ENCODE results near the gene FBXO28.

The FBXO28 gene

DNA sequence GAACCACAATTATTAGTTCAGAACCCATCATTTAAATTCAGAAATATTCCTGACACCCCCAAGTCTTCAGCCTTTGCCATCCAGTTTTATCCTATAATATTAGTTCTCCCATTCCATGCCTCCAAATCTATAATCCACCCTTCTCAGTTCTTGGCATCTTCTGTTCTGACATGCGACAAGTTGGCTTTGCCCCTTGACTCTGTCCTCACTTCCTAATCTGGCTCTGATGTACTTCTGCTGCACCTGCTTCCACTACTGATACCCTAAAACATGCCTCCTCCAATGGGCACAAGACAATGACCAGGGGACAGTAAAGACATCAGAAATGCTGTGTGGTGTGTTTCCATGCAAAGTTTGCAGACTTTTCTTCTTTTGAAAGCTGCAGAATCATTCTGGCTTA is 17.1 kb upstream of the FBXO28 start:
- no peak for DNase-seq

DNA sequence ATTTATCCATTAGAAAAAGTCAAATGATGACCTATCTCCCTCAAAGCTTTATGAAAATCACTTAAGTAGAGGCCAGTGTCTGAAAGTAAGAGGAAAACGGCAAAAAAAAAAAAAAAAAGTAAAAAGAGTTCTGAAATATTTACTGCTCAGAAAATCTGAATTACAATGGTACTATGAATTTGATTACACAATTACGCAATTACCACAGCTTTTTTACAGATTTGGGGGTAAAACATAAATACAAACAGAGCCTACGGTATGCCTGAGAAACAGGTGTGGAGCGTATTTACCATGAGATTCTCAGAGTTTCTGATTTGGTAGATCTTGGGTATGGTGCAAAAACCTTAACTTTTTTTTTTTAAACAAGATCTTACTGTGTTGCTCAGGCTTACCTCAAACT is 15.9 kb upstream of the FBXO28 start:
- no peak for DNase-seq

DNA sequence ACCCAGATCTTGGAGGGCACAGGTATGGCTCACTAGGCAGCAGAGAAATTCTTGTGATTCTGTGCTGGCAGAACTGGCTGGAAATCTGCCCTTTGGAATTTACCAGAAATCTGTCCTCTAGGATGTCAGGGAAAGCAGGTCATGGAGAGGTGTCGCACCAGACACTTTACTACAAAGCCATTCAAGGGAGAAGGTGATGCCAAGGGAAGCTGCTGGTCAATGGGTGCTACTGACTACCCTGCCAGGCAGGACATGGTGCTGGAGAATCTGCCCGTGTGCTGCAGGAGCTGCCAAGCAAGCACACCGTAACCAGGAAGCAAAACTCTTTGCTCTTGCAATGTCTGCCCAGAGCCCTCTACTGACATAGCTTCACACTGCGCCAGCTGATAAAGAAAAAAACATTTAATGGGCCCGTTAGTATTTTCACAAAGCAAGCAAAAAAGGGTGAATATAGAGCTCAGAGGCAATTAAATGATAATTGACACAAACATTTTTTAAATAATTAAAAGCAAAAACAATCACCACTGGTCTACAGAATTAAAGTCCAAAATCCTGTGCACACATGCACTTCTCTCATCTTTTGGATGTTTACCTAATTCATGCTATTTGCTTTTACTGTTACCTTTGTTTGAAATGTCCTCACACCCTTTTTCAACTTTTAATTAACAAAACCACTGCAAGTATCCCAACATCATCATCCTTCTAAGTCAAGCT is 7.2 kb upstream of the FBXO28 start:
- peak; percentile 55 for DNase-seq

DNA sequence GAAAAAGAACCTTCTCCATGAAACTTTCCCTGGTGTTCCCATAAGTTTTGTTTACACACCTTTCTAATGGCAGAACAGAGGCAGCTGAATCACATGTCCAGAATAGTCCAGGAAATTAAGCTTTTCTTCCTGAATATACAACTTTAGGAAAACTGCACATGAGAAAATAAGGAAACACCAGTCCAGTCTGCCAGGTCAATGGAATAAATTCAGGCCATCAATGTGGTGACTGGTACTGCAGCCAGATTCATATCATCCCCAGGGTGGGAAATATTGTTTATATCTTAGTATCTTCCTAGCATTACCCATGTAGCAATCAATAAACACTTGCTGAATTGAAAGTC is 6.7 kb upstream of the FBXO28 start:
- DNase-seq: no peak

DNA sequence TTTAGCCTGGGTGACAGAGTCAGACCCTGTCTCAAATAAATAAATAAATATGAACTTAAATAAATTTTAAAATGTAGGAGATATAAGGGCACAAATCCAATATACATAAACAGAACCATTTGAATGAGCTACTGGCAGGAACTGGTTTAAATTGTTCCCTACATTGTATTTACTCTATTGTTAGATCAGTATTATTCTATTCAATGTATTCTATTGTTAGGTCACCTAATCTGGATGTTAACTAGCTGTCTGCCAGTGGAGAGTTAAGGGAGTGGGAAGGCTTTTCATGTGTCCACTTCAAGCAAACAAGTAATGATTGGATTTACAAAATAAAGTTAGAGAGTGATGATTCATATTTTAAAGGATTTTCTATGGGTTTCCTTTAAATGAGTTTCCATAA is 4.9 kb upstream of the FBXO28 start:
- no peak for DNase-seq

DNA sequence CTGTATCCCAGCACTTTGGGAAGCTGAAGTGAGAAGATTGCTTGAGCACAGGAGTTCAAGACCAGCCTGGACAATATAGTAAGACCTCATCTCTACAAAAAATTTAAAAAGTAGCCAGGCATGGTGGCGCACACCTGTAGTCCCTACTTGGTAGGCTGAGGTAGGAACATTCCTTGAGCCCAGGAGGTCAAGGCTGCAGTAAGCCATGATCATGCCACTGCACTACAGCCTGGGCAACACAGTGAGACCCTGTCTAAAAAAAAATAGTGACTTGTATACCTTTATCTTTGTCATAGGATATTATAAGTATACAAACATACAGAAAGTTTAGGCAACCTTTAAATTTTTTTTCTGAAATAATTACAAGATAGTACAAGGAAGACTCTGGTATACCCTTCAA is 3.9 kb upstream of the FBXO28 start:
- DNase-seq: no peak

DNA sequence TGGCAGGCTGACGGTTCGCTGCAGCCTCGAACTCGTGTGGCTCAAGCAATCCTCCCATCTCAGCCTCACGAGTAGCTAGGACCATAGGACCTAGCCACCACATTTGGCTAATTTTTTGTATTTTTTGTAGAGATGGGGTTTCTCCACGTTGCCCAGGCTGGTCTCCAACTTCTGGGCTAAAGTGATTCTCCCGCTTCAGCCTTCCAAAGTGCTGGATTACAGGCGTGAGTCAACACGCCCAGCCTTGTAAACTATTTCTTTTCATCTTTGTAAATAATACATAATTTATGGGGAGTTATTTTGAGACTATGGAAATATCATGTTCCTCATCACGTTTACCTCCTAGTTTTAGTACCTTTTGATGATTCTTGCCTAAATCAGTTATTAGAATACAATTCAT is 906 bp upstream of the FBXO28 start:
- no peak for DNase-seq

DNA sequence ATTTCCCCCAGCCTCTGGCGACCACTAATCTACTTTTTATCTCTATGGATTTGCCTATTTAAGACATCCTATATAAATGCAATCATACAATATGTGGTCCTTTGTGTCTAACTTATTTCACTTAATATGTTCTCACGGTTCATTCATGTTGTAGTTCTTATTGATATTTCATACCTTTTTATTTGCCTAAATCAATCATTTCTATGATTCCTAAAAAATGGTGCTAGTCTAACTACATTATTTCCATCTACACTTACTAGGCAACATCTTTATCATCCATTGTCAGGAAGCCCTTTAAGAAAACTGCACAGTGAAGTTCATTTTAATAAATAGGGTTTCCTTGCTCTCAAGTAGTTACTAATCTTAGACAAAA is 380 bp upstream of the FBXO28 start:
- DNase-seq: no peak

DNA sequence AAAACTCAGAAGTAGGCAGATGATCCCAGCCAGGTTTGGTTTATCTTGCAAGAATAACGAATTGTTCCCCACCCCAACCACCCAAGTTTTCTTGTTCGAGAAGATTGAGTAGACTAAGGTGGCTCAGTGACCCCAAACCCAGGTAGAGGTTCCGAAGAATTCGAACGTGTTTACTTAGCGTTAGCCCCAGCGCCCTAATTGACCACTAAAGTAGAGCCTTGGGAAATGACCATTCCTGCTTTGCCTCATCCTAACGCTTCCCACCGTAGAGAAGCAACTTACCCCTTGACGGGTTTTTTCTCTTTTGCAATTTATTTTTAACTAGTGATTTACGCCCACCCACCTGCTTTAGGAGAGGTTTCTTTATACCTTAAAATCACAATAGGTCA is 870 bp downstream of the FBXO28 start:
- DNase-seq: peak; percentile 25

DNA sequence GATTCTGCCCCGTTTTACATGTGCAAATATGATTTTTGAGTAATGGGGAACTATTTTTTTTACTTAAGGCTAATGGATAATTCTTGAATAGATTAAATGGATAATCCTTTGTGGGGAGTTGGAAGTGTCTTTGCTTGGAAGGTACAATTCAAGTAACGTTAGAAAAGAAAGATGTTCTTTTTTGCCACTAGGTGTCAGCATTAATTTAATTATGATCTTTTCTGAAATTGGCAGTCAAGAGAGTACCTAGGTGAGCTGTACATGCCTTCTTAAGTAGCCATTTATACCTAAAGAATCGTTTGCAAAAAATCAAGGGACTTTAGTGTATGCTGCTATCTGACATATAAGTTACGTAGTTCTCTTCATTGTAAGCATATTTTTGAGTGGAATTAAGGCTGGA is 2.2 kb downstream of the FBXO28 start:
- peak; percentile 56 for DNase-seq

DNA sequence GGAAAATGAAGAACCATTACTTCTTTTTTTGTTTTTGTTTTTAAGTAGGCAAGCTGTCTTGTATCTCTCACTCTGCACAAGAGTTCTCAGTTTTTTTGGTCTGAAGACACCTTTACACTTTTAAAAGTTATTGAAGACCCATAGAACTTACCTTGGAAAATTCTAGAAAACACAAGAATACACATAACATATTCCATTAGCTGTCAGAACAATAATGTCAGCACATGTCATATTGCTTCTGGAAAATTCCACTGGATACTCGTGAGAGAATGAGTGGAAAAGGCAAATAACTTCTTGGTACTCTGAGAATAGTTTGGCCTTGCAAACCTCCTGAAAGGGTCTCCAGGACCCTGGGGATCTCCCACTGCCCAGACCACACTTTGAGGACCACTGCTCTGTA is 4.8 kb downstream of the FBXO28 start:
- DNase-seq: no peak

DNA sequence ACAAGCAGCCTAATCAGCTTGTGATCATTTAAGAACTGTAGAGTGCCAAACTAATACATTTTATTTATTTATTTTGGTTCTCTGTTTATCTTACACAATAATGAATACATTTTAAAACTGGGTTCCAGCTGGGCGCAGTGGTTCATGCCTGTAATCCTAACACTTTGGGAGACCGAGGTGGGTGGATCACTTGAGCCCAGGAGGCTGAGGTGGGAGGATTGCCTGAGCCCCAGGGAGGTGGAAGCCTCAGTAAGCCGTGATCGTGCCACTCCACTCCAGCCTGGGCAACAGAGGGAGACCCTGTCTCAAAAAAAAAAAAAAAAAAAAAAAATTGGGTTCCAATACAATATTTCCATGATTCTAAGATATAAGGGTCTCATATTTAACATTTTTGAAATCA is 9.2 kb downstream of the FBXO28 start:
- no peak for DNase-seq

DNA sequence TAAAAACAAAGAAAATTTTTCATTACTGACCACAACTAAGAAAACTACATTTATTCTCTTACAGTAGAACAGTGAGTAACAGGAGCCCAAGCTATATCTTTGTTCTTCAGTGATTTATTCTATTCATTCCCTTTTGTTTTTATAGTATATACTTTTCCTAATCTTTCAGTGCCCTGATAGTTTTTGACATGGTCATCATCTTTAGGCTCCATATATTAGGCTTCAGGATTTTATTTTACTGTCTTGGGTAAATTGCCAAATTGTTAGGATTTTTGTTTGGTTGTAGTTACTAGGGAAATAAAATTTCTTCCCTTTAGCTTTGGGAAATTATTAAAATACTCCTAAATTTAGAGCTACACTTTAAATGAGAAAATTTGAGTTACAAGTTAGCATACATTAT is 10.3 kb downstream of the FBXO28 start:
- peak; percentile 46 for DNase-seq

DNA sequence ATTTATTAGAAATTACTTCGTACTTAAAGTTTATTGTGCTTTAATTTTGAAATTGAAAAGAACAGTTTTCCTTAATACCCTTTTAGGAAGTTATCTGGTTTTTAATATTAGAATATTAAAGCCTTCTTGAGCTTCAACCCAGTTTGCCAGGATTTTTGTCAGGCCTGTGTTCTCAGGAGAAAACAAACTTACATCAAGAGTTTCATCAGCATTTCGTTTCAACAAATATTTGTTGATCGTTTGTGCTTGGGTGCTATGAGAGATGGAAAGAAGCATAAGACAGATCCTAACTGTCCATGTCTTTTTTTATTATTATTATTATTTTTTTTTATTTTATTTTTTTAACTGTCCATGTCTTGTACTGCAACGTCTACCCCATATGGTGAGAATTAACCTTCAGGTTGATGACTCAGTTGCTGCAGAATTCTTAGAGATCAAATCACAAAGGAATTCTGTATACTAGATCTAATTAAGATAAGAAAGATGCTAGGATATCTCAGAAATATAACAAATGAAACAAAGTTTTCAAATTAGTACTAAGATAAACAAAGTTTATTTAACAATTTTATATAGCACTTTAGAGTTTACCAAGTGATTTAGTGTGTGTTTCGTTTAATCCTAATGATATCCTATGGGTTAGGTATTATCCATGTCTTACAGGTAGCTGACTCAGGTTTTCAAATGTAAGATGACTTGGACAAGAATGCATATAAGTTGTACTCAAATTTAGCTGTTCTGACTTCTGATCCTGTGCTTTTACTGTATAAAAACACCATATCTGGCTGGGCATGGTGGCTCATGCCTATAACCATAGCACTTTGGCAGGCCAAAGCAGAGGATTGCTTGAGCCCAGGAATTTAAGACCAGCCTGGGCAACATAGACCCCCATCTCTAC is 14.3 kb downstream of the FBXO28 start:
- peak; percentile 80 for DNase-seq

DNA sequence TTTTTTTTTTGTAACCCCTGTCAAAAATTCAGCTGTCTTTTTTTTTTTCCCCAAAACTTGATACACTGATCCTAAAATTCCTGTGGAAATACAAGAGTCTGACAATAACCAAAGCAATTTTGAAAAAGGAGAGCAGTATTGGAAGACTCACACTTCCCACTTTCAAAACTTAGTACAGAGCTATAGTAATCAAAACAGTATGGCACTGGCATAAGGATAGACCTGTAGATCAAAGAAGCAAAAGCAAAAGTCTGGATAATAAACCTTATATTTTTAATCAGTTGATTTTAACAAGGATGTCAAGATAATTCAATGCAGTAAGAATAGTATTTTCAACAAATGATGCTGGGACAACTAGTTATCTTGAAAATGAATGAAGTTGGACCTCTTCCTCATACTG is 17.3 kb downstream of the FBXO28 start:
- DNase-seq: no peak

DNA sequence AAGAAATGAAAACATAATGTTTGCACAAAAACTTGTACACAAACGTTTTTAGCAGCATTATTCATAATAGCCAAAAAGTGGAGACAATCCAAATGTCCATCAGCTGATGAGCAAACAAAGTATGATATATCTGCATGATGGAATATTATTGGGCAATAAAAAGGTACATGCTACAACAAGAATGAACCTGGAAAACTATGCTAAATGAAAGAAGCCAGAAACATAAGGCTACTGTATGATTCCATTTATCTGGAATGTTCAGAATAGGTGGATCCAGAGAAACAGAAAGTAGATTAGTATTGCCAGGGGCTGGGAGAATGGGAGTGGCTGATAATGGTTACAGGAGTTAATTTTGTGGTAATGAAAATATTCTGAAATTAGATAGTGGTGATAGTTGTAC is 19.0 kb downstream of the FBXO28 start:
- DNase-seq: peak; percentile 18

DNA sequence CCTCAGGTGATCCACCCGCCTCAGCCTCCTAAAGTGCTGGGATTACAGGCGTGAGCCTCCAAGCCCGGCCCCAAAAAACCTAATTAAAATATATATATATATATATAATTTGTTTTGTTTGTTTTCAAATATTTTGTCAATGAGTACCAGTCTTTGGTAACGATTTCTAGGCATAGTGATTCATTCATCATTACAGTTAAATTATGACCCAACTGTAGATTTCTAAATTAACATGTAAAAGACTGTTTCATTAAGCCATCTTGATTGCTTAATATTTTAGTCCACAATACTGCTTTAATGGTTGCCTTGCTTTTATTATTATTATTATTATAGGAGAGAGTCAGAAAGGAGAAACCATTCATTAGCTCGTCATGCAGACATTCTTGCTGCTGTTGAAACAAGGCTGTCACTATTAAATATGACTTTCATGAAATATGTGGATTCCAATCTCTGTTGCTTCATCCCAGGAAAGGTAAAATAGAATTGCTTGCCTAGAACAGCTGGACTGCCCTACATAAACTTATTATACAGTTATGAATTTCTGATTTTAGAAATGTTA is 19.9 kb downstream of the FBXO28 start:
- DNase-seq: no peak

DNA sequence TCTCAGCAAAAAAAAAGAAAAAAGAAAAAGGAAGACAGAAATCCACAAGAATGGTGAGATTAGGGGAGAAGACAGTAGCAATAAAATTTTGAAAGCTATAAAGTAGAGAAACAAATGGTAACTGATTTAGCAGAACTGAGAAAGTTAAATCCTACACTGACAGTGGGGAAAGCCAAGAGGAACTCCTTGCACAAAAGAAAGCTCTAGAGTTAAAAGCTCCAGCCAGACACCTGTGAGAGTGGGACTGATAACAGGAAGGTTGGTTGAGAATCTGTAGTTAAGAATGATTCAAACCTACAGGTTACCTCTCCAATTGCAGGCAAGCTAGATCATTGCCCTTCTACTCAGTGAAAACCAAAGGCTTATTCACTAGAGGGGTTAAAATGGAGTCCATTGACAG is 23.6 kb downstream of the FBXO28 start:
- DNase-seq: no peak

DNA sequence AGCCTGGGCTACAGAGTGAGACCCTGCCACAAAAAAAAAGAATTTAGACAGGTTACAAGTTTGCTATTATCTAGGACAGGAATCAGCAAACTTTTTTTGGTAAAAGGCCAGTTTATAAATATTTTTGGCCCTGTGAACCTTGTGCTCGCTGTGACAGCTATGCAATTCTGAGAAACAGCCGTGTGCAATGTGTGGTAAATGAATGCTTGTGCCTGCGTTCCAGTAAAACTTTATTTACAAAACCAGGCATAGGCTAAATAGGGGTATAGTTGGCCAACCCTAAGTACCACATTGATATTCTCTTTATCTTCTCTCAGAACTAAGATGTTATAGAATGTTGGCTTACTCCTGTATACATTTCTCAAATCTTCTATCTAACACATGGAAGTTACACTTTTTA is 24.3 kb downstream of the FBXO28 start:
- no peak for DNase-seq

DNA sequence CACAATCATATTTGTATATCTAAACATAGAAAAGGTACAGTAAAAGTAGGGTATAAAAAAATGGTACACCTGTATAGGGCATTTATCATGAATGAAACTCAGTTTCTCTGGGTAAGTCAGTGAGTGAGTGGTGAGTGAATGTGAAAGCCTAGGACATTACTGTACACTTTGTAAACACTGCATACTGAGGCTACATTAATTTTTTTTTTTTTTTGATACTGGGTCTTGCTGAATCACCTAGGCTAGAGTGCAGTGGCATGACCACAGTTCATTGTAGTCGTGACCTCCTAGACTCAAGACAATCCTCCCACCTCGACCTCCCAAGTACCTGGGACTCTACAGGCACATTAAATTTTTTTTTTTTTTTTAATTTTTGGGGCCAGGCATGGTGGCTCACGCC is 27.8 kb downstream of the FBXO28 start:
- DNase-seq: no peak

DNA sequence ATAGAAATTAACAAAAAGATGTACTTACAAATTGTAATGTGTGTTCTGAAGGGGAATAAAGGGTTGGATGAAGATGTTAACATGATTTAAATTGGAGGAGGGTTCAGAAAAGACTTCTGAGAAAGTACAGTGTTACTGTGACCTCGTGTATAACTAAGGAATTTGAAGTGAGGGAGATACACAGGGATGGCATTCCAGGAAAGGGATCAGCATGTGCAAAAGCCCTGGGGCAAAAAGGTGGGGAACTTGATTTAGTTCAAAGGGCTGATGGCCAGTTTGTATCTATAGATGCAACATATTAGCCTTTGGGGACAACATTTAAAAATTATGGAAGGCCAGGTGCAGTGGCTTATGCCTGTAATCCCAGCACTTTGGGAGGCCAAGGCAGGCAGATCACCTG is 35.8 kb downstream of the FBXO28 start:
- DNase-seq: peak; percentile 26

DNA sequence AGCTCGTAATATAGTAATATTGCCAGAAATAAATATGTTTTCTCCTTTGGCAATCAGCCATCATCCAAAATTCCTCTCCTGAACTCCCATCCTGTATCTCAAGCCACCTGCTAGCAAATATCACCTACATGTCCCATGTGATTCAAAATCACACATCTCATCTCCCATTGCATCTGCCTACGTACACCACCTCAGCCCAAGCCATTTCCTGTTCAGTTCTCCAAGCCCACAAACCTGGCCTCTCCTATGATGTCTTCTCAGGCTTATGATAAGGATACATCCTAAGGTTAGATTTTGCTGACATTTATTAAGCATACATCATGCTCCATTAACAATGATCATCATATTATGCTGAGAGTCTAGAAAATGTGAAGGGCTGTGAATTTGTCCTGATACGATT is 37.2 kb downstream of the FBXO28 start:
- no peak for DNase-seq

DNA sequence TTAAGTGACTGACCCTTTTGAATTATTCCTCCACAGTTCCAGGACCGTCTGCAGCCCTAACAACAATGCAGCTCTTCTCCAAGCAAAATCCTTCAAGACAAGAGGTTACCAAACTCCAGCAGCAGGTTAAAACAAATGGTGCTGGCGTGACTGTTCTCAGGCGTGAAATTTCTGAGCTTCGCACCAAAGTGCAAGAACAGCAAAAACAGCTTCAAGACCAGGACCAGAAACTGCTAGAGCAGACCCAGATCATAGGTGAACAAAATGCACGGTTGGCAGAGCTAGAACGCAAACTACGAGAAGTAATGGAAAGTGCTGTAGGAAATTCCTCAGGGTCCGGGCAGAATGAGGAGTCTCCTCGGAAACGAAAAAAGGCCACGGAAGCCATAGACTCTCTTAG is 43.4 kb downstream of the FBXO28 start:
- DNase-seq: no peak

DNA sequence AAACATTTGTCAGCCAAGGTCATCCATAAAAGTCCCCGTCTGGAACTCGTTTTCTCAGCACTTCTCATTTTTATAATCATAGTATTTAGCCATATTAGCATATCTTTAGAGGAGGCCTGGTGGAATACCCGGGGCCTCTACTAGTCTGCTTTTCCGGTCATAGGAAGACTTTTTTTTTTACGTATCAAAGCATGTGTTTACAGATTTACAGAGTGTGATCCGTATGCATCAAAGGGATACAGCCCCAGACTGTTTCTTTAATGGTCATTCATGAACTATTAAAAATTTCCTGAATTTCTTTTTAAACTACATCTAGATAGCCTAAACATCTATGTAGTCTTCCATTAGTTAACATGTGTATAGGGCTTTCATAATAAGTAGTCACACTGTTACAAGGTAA is 45.6 kb downstream of the FBXO28 start:
- no peak for DNase-seq

Data from EL (cell line).